H1 (cell line): ENCODE measurements around the gene FBH1. TPM values are rescaled to one million over a fixed set of nuclear protein-coding genes. Genes with fewer than 3 reads are reported as not detected.

Experiments used
- EZH2 ChIP-seq: fragments of 200-600 bp; sonication (generic); IDR thresholded peaks from 2 replicates; pipeline ENCODE4 v1.7.1; 2012; ENCODE audit warnings: low read depth, mild to moderate bottlenecking, moderate library complexity, low read length, inconsistent platforms; ENCODE audit not compliant: severe bottlenecking
- polyA plus RNA-seq, 7 experiments: library from polyadenylated mRNA; depleted of rRNA in 3 of 7; stranded (reverse) in 5 of 7; unstranded in 2 of 7; fragments of >200 nt in 5 of 7; fragments of 200-250 nt in 2 of 7; gene quantifications; 1 replicate in 5 of 7; 2 replicates in 1 of 7; 4 replicates in 1 of 7; pipeline versions ENCODE4 v1.2.1 to v1.2.3, GENCODE V29; 2011 to 2013; ENCODE audit warnings: missing spikeins in 2 of 7, mixed read lengths in 2 of 7
- total RNA-seq: library from RNA; stranded (reverse); fragmentation: NEBNext Ultra II Directional; extraction: Animal tissue kit (Norgen Biotek cat#: 25700); gene quantifications from 2 replicates; pipeline ENCODE4 v1.2.1, GENCODE V29; 2021

FBH1 gene
- total and polyA plus RNA-seq, 2 of the 8 experiments (the other 6 are each of a cell fraction or from before 2014, with no cell fraction given): 31.1 to 51.8 TPM

GRCh38 chr10:5897053-5897340, 7.0 kb downstream of the FBH1 start (continued):
- TF ChIP-seq EZH2: no peak
- TF ChIP-seq, all 59 proteins: peak for 0
